ENCODE data around the gene RREB1.

The RREB1 gene

DNA sequence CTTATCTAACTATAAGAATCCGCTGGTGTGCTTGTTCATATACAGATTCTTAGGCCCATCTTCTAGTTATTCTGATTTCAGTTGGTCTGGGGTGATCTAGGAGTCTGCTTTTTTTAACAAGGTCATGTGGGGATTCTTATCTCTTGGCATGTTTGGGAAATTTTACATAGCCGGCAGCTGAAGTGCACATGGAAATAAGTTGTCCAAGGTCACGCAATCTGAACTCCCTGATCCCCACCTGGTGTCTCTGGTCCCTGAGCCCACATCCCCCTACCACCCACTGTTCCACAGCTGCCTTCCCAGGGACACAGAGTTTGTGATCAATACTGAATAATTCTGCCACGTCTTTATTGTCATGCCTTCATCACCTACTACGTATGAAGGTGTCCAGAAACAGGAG lies 114.4 kb downstream of the RREB1 start:
- in situ Hi-C loops (cut with HindIII; ENCODE audit: low pct_unique_long_range_greater_than_20kb, low sequenced_read_pairs) = no loop called here
- DNase-seq (ENCODE audit: low read depth in 1 of 2, low spot score in 1 of 2) = no peak

GRCh38 chr6:7224731-7225130 lies 117.0 kb downstream of the RREB1 start:
- no peak for TF ChIP-seq JUND (IDR thresholded peaks at IDR 0.05; ENCODE audit: low read depth)
- in situ Hi-C loops (cut with HindIII; ENCODE audit: low pct_unique_long_range_greater_than_20kb, low sequenced_read_pairs) = no loop called here
- no peak for DNase-seq (ENCODE audit: low read depth in 1 of 2, low spot score in 1 of 2)

More for the DNA sequence above, 114.4 kb downstream of the RREB1 start:
- TF ChIP-seq JUND (IDR thresholded peaks at IDR 0.05; ENCODE audit: low read depth) = no peak

GRCh38 chr6:7228662-7229375 lies 121.1 kb downstream of the RREB1 start:
- in situ Hi-C loops (cut with HindIII; ENCODE audit: low pct_unique_long_range_greater_than_20kb, low sequenced_read_pairs) = no loop called here
- no peak for DNase-seq (ENCODE audit: low read depth in 1 of 2, low spot score in 1 of 2)
- no peak for TF ChIP-seq JUND (IDR thresholded peaks at IDR 0.05; ENCODE audit: low read depth)

GRCh38 chr6:7229376-7230326 lies 121.9 kb downstream of the RREB1 start:
- DNase-seq (ENCODE audit: low read depth in 1 of 2, low spot score in 1 of 2) = no peak
- no peak for TF ChIP-seq JUND (IDR thresholded peaks at IDR 0.05; ENCODE audit: low read depth)
- in situ Hi-C loops (cut with HindIII; ENCODE audit: low pct_unique_long_range_greater_than_20kb, low sequenced_read_pairs) = no loop called here

DNA sequence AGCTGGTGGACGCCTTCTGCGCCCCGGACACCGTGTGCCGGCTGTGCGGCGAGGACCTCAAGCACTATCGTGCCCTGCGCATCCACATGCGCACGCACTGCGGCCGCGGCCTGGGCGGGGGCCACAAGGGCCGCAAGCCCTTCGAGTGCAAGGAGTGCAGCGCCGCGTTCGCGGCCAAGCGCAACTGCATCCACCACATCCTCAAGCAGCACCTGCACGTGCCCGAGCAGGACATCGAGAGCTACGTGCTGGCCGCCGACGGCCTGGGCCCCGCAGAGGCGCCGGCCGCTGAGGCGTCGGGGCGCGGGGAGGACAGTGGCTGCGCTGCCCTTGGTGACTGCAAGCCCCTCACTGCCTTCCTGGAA lies 122.5 kb downstream of the RREB1 start:
- no peak for TF ChIP-seq JUND (IDR thresholded peaks at IDR 0.05; ENCODE audit: low read depth)
- DNase-seq (ENCODE audit: low read depth in 1 of 2, low spot score in 1 of 2) = no peak
- in situ Hi-C loops (cut with HindIII; ENCODE audit: low pct_unique_long_range_greater_than_20kb, low sequenced_read_pairs) = no loop called here

DNA sequence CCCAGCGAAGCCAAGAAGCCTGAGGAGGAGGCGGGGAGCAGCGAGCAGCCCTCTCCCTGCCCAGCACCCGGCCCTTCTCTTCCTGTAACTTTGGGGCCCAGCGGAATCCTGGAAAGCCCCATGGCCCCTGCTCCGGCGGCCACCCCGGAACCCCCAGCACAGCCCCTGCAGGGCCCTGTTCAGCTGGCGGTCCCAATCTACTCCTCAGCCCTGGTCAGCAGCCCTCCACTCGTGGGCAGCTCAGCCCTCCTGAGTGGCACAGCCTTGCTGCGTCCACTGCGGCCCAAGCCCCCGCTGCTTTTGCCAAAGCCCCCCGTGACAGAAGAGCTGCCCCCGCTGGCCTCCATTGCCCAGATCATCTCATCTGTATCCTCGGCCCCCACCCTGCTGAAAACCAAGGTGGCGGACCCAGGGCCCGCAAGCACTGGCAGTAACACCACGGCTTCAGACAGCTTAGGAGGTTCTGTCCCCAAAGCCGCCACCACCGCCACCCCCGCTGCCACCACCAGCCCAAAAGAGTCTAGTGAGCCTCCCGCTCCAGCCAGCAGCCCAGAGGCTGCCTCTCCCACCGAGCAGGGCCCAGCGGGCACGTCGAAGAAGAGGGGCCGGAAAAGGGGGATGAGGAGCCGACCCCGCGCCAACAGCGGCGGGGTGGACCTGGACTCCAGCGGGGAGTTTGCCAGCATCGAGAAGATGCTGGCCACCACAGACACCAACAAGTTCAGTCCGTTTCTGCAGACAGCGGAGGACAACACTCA lies 123.4 kb downstream of the RREB1 start:
- TF ChIP-seq JUND (IDR thresholded peaks at IDR 0.05; ENCODE audit: low read depth) = no peak
- in situ Hi-C loops (cut with HindIII; ENCODE audit: low pct_unique_long_range_greater_than_20kb, low sequenced_read_pairs) = no loop called here

GRCh38 chr6:7232351-7232750 lies 124.6 kb downstream of the RREB1 start:
- in situ Hi-C loops (cut with HindIII; ENCODE audit: low pct_unique_long_range_greater_than_20kb, low sequenced_read_pairs) = no loop called here
- no peak for DNase-seq (ENCODE audit: low read depth in 1 of 2, low spot score in 1 of 2)
- TF ChIP-seq JUND (IDR thresholded peaks at IDR 0.05; ENCODE audit: low read depth) = no peak

More for the DNA sequence above, 123.4 kb downstream of the RREB1 start:
- DNase-seq (ENCODE audit: low read depth in 1 of 2, low spot score in 1 of 2) = no peak

- DNase-seq (ENCODE audit: low read depth in 1 of 2, low spot score in 1 of 2) = peak in 1 of 2 experiments; percentile 42
- in situ Hi-C loops (cut with HindIII; ENCODE audit: low pct_unique_long_range_greater_than_20kb, low sequenced_read_pairs) = no loop called here
- no peak for TF ChIP-seq JUND (IDR thresholded peaks at IDR 0.05; ENCODE audit: low read depth)
Measured at GRCh38 chr6:7234547-7234946, 126.8 kb downstream of the RREB1 start.

- in situ Hi-C loops (cut with HindIII; ENCODE audit: low pct_unique_long_range_greater_than_20kb, low sequenced_read_pairs) = no loop called here
- no peak for TF ChIP-seq JUND (IDR thresholded peaks at IDR 0.05; ENCODE audit: low read depth)
- DNase-seq (ENCODE audit: low read depth in 1 of 2, low spot score in 1 of 2) = peak; percentile 43 to 85
Measured at GRCh38 chr6:7235712-7236305, 128.0 kb downstream of the RREB1 start.

DNA sequence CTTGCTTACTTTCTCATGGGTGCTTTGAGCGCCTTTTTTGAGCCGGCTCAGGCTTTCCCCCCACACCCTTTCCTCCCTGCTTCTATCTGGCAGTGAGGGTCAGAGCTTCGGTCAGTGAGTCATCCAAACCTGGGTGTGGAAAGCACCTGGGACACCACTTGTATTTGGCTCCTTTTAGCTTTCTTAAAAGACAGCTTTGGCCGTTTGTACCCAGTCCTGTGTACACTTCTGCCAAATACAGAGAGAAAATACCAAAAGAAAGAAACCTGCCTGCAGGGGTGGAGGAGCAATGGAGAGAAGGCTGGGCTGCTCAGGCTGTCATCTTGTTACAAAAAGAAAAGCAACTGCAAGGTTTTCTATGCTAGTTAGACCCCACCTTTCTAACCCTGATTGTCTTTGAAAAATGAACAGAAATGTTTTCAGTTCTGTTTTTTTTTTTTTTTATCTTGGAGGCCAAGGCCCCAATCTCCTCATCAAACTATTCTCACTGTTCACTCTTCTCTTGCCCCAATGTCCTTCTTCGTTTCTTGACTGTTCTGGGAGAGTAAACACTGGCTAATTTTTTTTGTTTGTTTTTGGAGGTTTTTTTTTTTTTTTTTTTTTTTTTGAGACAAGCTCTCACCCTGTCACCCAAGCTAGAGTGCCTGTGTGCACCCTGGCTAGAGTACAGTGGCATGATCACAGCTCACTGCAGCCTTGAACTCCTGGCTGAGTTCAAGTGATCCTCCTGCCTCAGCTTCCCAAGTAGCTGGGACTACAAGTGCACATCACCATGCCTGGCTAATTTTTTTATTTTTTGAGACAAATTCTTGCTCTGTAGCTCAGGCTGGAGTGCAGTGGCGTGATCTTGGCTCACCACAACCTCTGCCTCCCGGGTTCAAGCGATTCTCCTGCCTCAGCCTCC lies 128.8 kb downstream of the RREB1 start:
- no peak for TF ChIP-seq JUND (IDR thresholded peaks at IDR 0.05; ENCODE audit: low read depth)
- in situ Hi-C loops (cut with HindIII; ENCODE audit: low pct_unique_long_range_greater_than_20kb, low sequenced_read_pairs) = no loop called here
- DNase-seq (ENCODE audit: low read depth in 1 of 2, low spot score in 1 of 2) = peak in 1 of 2 experiments; percentile 48

DNA sequence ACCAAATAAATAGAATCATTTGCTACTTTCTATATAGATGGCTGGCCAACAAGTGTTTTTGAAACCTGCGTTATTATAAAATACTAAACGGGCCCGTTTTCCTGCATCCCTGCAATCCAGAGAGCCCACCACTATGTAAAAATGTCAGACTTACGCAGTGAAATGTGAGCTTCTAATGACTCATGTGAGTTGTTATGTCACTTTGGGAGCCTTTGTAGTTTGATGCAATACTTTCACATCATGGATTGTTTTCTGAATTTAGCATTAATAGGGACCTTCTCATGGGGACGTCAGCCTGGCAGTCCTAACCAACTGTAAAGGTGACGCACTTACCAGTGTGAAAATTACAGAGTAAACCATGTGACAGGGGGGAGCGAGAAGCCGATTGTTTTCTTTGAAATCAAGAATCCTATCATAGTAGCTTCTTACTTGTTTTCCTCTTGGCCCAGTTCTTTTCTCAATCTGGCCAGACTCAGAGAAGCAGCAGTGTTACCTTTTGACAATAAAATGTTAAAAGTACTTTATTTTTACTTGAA lies 130.0 kb downstream of the RREB1 start:
- TF ChIP-seq JUND (IDR thresholded peaks at IDR 0.05; ENCODE audit: low read depth) = no peak
- in situ Hi-C loops (cut with HindIII; ENCODE audit: low pct_unique_long_range_greater_than_20kb, low sequenced_read_pairs) = no loop called here
- no peak for DNase-seq (ENCODE audit: low read depth in 1 of 2, low spot score in 1 of 2)

Measured in T47D (cell line).